Heart left ventricle (tissue), 16 donors: ENCODE measurements around the gene PLPPR1. TPM values are rescaled to one million over a fixed set of nuclear protein-coding genes. Genes with fewer than 3 reads are reported as not detected.

Source experiments
- ATAC-seq, 4 donors: fragments of 200-7000 bp; cut with Tn5 transposase; one replicate each; pipeline ENCODE4 v1.9.1; 2020 to 2022; ENCODE audit warnings: moderate library complexity in 4 of 4, mild to moderate bottlenecking in 3 of 4, moderate number of reproducible peaks in 1 of 4
- DNase-seq, 5 donors: peaks; one replicate each; pipeline ENCODE4 v3.0.0-alpha.2; 2020
- H3K27ac ChIP-seq, 12 donors: fragments of 200-600 bp; sonication (generic) in 4 of 12; one replicate each; pipeline versions ENCODE4 v1.5.0 to v1.8.0; 2016 to 2022; ENCODE audit warnings: mild to moderate bottlenecking in 2 of 12
- H3K27me3 ChIP-seq, 9 donors: fragments of 200-600 bp; sonication (generic) in 2 of 9; one replicate each; pipeline versions ENCODE4 v1.5.1 to v1.8.0; 2016 to 2022; ENCODE audit warnings: mild to moderate bottlenecking in 3 of 9
- H3K36me3 ChIP-seq, 9 donors: fragments of 200-600 bp; sonication (generic) in 2 of 9; one replicate each; pipeline versions ENCODE4 v1.5.0 to v1.8.0; 2018 to 2022; ENCODE audit warnings: mild to moderate bottlenecking in 2 of 9
- H3K4me1 ChIP-seq, 12 donors: fragments of 200-600 bp; sonication (generic) in 4 of 12; one replicate each; pipeline versions ENCODE4 v1.5.0 to v1.8.0; 2016 to 2022; ENCODE audit warnings: mild to moderate bottlenecking in 3 of 12
- H3K4me3 ChIP-seq, 12 donors: fragments of 200-600 bp; sonication (generic) in 4 of 12; one replicate each; pipeline versions ENCODE4 v1.5.0 to v1.8.0; 2017 to 2022; ENCODE audit warnings: mild to moderate bottlenecking in 9 of 12, moderate library complexity in 4 of 12
- H3K9me3 ChIP-seq, 12 donors: fragments of 200-600 bp; sonication (generic) in 4 of 12; one replicate each; pipeline versions ENCODE4 v1.5.0 to v1.8.0; 2016 to 2022; ENCODE audit warnings: mild to moderate bottlenecking in 1 of 12
- POLR2A ChIP-seq, 2 donors: fragments of 450-650 bp; IDR thresholded peaks; one replicate each; pipeline ENCODE4 v1.6.1; 2017; ENCODE audit warnings: antibody characterized with exemption in 2 of 2, mild to moderate bottlenecking in 2 of 2, moderate library complexity in 2 of 2
- WGBS, 4 donors: extraction: QIAGEN DNeasy Blood & Tissue Kit in 2 of 4; methylation state at CpG; one replicate each; pipeline versions ENCODE4 v1.1.5 to v1.1.7; 2013 to 2018; 5-methylcytosine and 5-hydroxymethylcytosine counted together
- intact Hi-C, 10 donors: fragments of 100-400 bp; cut with DNase I; formaldehyde crosslinking; loops; one replicate each; pipeline versions ENCODE4 v1.11.1 to v1.14.2; 2022
- polyA plus RNA-seq, 2 donors: library from polyadenylated mRNA; stranded (reverse); fragments of 200-250 nt; gene quantifications; one replicate each; pipeline ENCODE4 v1.2.3, GENCODE V29; 2013
- total RNA-seq, 9 donors: library from RNA; depleted of rRNA in 2 of 9; stranded (reverse); fragments of >200 nt in 2 of 9; fragmentation: NEBNext Ultra II Directional in 3 of 9; extraction: Animal tissue kit (Norgen Biotek cat#: 25700) in 3 of 9; gene quantifications; one replicate each; pipeline versions ENCODE4 v1.1.0 to v1.2.4, GENCODE V29; 2016 to 2023
- TF ChIP-seq, protein P1 (sequence below), 12 donors: fragments of 200-600 bp; sonication (generic) in 4 of 12; IDR thresholded peaks; one replicate each; pipeline versions ENCODE4 v1.5.0 to v1.8.0; 2018 to 2022; ENCODE audit warnings: antibody characterized with exemption in 12 of 12, mild to moderate bottlenecking in 5 of 12
- donor health status: ischemic (EF 13 %, LVEDD 7.1; RV severe dilation, severe dysfunction).
- donor health status: healthy with polysubstance abuse.
- donor health status: DM: no; HTN: yes; CAD: no.
- donor health status: DM: no; HTN: no; CAD: no.
- donor health status: ischemic (EF 25% LVEDD 6.9; RV normal size, moderate dysfunction).
- donor health status: ischemic (EF 25% LVEDD 5.7; RV mildly dilated, moderate dysfunction).
- donor health status: healthy.
- donor health status: DM: yes; HTN: yes; CAD: no.
- donor health status: ischemic (EF 35%, LVEDD 5.7; RV mildly dilated, moderate dysfunction).
- donor health status: nonischemic (EF 11% LVEDD 7.7; RV severe dilation, severe dysfunction).
- donor health status: DM: yes; HTN: yes; CAD: no.
- donor health status: PGD.
- donor health status: ischemic (EF 29% LVEDD 5.4; RV normal size, mild dysfunction).
- donor health status: nonischemic (EF 23%, LVEDD 6.1; RV moderate dilation, normal function).

PLPPR1 gene
- total and polyA plus RNA-seq, 11 donors = 0.33 TPM; not detected in 10

DNA sequence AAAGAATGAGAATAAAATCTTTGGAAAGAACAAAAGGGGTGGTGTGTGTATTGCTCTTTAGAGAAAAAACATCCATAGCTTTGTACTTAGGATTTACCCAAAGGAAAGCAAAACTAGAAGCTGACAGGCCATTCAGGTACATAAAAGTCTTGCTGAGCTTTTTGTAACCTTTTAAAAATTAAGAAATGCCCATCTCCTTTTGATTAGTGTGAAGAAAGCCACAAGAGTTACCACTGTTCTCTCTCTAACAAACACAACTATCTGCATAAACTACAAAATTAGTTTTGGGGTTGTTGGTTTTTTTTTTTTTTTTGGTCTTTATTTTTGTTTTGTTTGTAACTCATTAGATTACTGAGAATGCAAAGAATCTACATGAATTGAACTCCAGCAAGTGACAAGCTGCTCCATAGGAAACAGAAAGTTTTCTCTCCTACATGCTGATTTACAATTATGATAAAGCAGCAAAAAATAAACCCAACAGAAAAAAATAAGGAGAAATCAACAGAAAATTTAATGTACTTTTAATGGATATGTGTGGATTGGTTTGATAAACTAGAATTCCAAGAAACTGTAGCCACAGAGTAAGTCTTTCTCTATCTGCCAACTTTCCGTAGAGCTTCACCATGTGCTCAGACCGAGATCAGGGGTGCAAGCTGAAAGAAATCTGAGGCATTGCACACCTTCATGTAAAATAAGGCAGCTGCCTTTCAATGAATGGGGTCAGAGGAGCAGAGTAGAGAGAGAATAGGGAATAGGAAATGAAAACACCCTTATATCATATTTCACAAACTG, 344.0 kb downstream of the PLPPR1 start:
- TF ChIP-seq POLR2A (IDR thresholded peaks at IDR 0.05) = no peak
- TF ChIP-seq, protein P1, sequence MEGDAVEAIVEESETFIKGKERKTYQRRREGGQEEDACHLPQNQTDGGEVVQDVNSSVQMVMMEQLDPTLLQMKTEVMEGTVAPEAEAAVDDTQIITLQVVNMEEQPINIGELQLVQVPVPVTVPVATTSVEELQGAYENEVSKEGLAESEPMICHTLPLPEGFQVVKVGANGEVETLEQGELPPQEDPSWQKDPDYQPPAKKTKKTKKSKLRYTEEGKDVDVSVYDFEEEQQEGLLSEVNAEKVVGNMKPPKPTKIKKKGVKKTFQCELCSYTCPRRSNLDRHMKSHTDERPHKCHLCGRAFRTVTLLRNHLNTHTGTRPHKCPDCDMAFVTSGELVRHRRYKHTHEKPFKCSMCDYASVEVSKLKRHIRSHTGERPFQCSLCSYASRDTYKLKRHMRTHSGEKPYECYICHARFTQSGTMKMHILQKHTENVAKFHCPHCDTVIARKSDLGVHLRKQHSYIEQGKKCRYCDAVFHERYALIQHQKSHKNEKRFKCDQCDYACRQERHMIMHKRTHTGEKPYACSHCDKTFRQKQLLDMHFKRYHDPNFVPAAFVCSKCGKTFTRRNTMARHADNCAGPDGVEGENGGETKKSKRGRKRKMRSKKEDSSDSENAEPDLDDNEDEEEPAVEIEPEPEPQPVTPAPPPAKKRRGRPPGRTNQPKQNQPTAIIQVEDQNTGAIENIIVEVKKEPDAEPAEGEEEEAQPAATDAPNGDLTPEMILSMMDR (IDR thresholded peaks at IDR 0.05) = no peak
- 65 to 74% (median 70%) methylated on average over 2 of the region's 2 CpGs for WGBS, 4 donors
- no peak for ATAC-seq

More for the DNA sequence above, 344.0 kb downstream of the PLPPR1 start:
- peaks cover 0 to 2% (median 0%) of the 10 kb centered on the region in 12 donors for H3K9me3 ChIP-seq
- intact Hi-C loops = no loop called here
- no peaks in the 10 kb centered on the region for H3K4me1 ChIP-seq
- no peaks in the 10 kb centered on the region for H3K27me3 ChIP-seq
- DNase-seq = no peak
- no peak overlapping the region for H3K4me3 ChIP-seq
- no peak overlapping the region for H3K27ac ChIP-seq
- H3K36me3 ChIP-seq = no peaks in the 10 kb centered on the region
